Uterus (tissue), 4 donors: ENCODE data around the gene IFITM1. TPM values are rescaled to one million over a fixed set of nuclear protein-coding genes. Genes with fewer than 3 reads are reported as not detected.
"Not testable (repeated sequence)": the region's sequence is repeated elsewhere in the genome, so short reads cannot be mapped to it uniquely, and the experiment has no call there.

Source experiments
- DNase-seq, 2 donors: peaks; one replicate each; pipeline ENCODE4 v3.0.0-alpha.2; 2019 to 2020
- H3K27ac ChIP-seq, 2 donors: fragments of 200-600 bp; sonication (generic); 1 replicate in 1 of 2; 2 replicates in 1 of 2; pipeline ENCODE4 v1.5.1; 2016 to 2018
- H3K27me3 ChIP-seq, 2 donors: fragments of 200-600 bp; sonication (generic); one replicate each; pipeline ENCODE4 v1.5.1; 2018 to 2019; ENCODE audit warnings: control low read depth in 1 of 2
- H3K36me3 ChIP-seq, 2 donors: fragments of 200-600 bp; sonication (generic); one replicate each; pipeline ENCODE4 v1.5.1; 2019; ENCODE audit warnings: control low read depth in 1 of 2
- H3K4me1 ChIP-seq, 2 donors: fragments of 200-600 bp; sonication (generic); one replicate each; pipeline ENCODE4 v1.5.1; 2018 to 2019; ENCODE audit warnings: control low read depth in 1 of 2
- H3K4me3 ChIP-seq, 2 donors: fragments of 200-600 bp; sonication (generic); 1 replicate in 1 of 2; 2 replicates in 1 of 2; pipeline ENCODE4 v1.5.1; 2018 to 2019; ENCODE audit warnings: mild to moderate bottlenecking in 1 of 2
- H3K9me3 ChIP-seq, 2 donors: fragments of 200-600 bp; sonication (generic); one replicate each; pipeline ENCODE4 v1.5.1; 2019; ENCODE audit warnings: control low read depth in 1 of 2
- POLR2A ChIP-seq, 2 donors: fragments of 450-650 bp; IDR thresholded peaks; one replicate each; pipeline ENCODE4 v1.6.1; 2016; ENCODE audit warnings: antibody characterized with exemption in 2 of 2, mild to moderate bottlenecking in 1 of 2, moderate library complexity in 1 of 2
- intact Hi-C: fragments of 100-400 bp; cut with DNase I; formaldehyde crosslinking; loops from one replicate; pipeline ENCODE4 v1.15.1; 2023; ENCODE audit warnings: low total_unique reads
- total RNA-seq, 4 donors: library from RNA; depleted of rRNA in 3 of 4; stranded (reverse); fragments of >200 nt in 3 of 4; gene quantifications; one replicate each; pipeline versions ENCODE4 v1.1.0 to v1.2.4, GENCODE V29; 2014 to 2023
- TF ChIP-seq, protein P1 (sequence below), 4 experiments: fragments of 200-600 bp in 2 of 4; fragments of 450-650 bp in 2 of 4; sonication (generic) in 2 of 4; IDR thresholded peaks; one replicate each; pipeline ENCODE4 v1.5.1; 2016 to 2019; ENCODE audit warnings: antibody characterized with exemption in 4 of 4, mild to moderate bottlenecking in 2 of 4, moderate library complexity in 1 of 4
- donor health status: DM: yes; HTN: yes; CAD: no.

Gene IFITM1
- total RNA-seq = 100 to 1,000 TPM in 2 of 4 donors, 10 to 100 TPM in 2; 13.4 to 672 (median 239) TPM

DNA sequence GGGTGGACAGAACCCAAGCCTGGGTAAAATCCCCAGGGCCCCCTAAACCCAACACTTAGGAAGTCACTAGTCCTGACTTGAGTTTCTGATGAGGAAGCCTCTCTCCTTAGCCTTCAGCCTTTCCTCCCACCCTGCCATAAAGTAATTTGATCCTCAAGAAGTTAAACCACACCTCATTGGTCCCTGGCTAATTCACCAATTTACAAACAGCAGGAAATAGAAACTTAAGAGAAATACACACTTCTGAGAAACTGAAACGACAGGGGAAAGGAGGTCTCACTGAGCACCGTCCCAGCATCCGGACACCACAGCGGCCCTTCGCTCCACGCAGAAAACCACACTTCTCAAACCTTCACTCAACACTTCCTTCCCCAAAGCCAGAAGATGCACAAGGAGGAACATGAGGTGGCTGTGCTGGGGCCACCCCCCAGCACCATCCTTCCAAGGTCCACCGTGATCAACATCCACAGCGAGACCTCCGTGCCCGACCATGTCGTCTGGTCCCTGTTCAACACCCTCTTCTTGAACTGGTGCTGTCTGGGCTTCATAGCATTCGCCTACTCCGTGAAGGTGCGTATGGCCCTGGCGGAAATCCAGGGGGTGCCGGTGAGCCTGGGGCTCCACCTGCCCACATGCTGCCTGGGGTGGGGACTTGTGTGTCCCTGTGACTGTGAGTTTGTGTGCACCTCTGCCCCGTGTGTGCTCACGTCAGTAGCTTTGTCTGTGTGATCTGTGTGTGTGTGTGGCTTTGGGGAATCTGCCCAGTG is at the start of gene IFITM1:
Gene IFITM1, plus strand, starts transcription at position 254 of the 767 bp plus-strand sequence. Its CDS starts 131 bp downstream, at position 385.
- H3K4me1 ChIP-seq = peaks cover 6 to 8% of the 10 kb centered on the region in 2 donors
- no peaks in the 10 kb centered on the region for H3K27me3 ChIP-seq
- intact Hi-C loops = no loop called here
- TF ChIP-seq POLR2A (IDR thresholded peaks at IDR 0.05) = peak; percentile 86 to 95
- TF ChIP-seq, protein P1, sequence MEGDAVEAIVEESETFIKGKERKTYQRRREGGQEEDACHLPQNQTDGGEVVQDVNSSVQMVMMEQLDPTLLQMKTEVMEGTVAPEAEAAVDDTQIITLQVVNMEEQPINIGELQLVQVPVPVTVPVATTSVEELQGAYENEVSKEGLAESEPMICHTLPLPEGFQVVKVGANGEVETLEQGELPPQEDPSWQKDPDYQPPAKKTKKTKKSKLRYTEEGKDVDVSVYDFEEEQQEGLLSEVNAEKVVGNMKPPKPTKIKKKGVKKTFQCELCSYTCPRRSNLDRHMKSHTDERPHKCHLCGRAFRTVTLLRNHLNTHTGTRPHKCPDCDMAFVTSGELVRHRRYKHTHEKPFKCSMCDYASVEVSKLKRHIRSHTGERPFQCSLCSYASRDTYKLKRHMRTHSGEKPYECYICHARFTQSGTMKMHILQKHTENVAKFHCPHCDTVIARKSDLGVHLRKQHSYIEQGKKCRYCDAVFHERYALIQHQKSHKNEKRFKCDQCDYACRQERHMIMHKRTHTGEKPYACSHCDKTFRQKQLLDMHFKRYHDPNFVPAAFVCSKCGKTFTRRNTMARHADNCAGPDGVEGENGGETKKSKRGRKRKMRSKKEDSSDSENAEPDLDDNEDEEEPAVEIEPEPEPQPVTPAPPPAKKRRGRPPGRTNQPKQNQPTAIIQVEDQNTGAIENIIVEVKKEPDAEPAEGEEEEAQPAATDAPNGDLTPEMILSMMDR (IDR thresholded peaks at IDR 0.05) = no peak
- H3K36me3 ChIP-seq = no peaks in the 10 kb centered on the region
- H3K27ac ChIP-seq = peak within 1 kb of the TSS; percentile 91 to 99
- H3K4me3 ChIP-seq = peak within 1 kb of the TSS; percentile 45 to 61
- no peaks in the 10 kb centered on the region for H3K9me3 ChIP-seq
- DNase-seq = peak in 1 of 2 donors; percentile 62

DNA sequence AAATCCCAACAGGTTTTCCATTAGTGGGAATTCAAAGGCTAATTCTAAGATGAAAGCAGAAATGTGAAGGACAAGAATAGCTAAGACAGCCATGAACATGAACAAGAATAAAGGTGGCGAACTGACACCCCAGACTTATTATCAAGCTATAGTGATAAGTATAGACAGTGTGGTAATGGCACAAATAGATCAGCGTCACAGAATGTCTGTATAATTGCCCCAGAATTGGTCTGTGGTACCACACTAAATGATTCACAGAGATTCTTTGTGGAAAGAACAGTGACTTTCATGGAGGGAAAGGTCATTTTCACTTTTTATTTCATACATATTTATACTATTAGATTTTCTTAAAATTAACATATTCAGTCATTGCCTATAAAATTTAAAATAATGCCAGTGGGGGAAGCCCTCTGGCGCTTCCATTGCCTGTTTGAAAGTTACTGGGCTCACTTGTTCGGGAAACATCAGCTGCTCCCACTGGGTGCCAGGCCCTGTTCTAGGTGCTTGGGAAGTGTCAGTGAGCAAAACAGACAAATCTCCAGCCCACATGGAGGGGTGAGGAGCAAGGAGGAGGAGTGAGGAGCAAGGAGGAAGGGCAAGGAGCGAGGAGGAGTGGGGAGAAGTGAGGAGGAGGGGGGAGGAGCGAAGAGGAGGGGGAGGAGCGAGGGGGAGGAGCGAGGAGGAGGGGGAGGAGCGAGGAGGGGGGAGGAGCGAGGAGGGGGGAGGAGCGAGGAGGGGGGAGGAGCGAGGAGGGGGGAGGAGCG is 47.0 kb upstream of the IFITM1 start:
- Histone ChIP-seq H3K27me3 (no peaks in the 10 kb centered on the region), H3K9me3 (peaks cover 0 to 3% of the 10 kb centered on the region in 2 donors), H3K27ac (no peak overlapping the region), H3K4me3 (no peak overlapping the region), H3K4me1 (no peaks in the 10 kb centered on the region), H3K36me3 (no peaks in the 10 kb centered on the region)
- intact Hi-C loops = no loop called here
- no peak for TF ChIP-seq POLR2A (IDR thresholded peaks at IDR 0.05)
- TF ChIP-seq, protein P1 (IDR thresholded peaks at IDR 0.05) = no peak
- no peak for DNase-seq

DNA sequence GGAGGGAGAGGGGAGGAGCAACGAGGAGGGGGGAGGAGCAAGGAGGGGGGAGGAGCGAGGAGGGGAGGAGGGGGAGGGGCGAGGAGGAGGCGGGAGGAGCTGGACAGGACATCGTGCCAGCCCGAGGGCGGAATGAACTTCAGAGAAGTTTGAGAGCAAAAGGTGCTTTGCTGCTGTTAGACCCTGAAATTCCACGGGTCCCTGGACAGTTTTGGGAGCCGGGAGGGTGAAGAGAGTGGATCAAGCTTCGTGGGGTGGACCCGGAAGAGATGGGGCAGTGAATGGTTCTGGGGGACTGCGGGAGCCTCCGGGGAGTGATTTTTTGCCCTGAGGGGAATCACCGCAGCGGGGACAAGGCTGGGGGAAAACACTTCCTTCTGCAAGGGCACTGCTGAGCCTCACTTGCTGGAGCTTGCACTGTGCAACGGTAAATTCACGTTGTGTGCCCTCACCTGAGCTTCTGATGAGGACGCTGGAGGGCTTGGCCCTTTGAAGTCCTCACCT is 46.3 kb upstream of the IFITM1 start:
- TF ChIP-seq, protein P1 (IDR thresholded peaks at IDR 0.05) = no peak
- TF ChIP-seq POLR2A (IDR thresholded peaks at IDR 0.05) = no peak
- intact Hi-C loops = no loop called here
- peaks cover 0 to 3% of the 10 kb centered on the region in 2 donors for H3K9me3 ChIP-seq
- H3K36me3 ChIP-seq = no peaks in the 10 kb centered on the region
- H3K27ac ChIP-seq = peak overlapping the region in 1 of 2 donors; percentile 19
- peak in 1 of 2 donors; percentile 45 for DNase-seq
- H3K4me1 ChIP-seq = no peaks in the 10 kb centered on the region
- no peaks in the 10 kb centered on the region for H3K27me3 ChIP-seq
- H3K4me3 ChIP-seq = no peak overlapping the region

DNA sequence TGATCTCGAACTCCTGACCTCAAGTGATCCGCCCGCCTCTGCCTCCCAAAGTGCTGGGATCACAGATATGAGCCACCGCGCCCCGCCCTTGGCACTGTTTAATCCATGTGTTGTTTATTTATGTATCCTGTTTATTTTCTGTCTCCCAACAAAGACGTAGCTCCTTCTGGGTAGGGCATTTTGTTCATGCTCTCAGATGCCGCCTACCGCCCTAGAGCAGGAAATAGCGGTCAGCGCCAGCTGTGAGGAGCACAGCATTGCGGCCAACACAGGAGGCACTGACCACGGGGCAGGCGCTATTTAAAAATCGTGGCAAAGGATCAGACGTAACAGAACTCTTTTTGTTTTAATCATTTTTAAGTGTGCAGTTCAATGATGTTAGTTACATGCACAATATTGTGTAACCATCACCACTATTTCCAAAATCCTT is 45.1 kb upstream of the IFITM1 start:
- H3K27me3 ChIP-seq, H3K9me3 ChIP-seq, H3K36me3 ChIP-seq, H3K4me1 ChIP-seq, intact Hi-C loops, H3K4me3 ChIP-seq, DNase-seq: not testable (repeated sequence)
- H3K27ac ChIP-seq = peak overlapping the region; percentile 14 to 19

DNA sequence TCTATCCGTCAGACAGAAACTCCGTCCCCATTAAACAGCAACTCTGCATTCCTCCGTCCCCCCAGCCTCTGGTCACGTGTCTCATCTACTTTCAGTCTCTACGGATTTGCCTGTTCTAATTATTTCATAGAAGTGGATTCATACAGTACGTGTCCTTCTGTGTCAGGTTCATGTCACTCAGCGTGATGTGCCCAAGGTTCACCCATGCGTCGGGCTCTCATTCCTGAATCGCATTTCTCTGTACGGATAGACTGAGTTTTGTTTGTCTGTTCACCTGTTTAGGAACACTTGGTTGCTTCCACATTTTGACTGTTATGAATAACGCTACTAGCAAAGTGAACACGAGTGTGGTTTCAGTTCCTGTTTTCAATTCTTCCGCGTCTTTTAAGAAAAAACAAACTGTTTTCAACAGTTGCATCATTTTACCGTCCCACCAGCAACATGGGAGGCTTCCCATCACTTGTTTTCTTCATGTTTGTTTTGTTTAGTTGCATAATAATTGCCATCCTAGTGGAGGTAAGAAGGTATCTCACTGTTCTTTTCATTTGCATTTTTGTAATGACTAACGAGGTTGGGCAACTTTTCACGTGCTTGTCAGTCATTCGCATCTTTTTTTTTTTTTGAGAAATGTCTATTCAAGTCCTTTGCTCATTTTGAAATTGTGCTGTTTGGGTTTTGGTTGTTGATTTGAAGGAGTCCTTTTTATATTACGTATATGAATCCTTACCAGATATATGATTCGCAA is 44.5 kb upstream of the IFITM1 start:
- no peak for DNase-seq
- TF ChIP-seq, protein P1 (IDR thresholded peaks at IDR 0.05) = no peak
- TF ChIP-seq POLR2A (IDR thresholded peaks at IDR 0.05) = no peak
- Histone ChIP-seq H3K9me3 (peaks cover 0 to 3% of the 10 kb centered on the region in 2 donors), H3K27ac (no peak overlapping the region), H3K27me3 (no peaks in the 10 kb centered on the region), H3K36me3 (no peaks in the 10 kb centered on the region), H3K4me1 (no peaks in the 10 kb centered on the region), H3K4me3 (no peak overlapping the region)
- intact Hi-C loops = no loop called here
